ENCODE data around the gene CNOT1. TPM values are rescaled to one million over a fixed set of nuclear protein-coding genes. Genes with fewer than 3 reads are reported as not detected.
A peak's percentile ranks its signal among the peaks of the same experiment; 100 is the strongest.

CNOT1 gene
- total RNA-seq, 4 donors from 2014 or later: 122 to 257 (median 178) TPM

DNA sequence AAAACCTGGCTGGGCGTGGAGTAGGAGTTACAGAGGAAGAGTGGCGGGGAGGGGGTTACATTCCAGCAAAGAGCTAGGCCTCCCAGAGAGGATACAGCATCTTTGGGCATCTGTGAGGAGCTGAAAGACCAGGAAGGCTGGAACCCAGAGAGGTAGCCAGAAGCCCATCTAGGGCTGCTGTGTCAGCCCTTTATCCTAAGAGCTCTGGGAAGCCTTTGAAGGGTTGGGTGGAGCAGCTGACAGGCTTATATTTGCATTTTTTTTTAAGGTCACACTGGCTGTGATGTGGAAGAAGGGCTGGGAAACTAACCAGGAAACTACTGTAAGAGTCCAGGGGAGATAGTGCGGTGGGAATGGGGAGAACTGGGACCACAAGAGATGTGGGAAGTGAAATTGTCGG is 6.8 kb upstream of the CNOT1 start:
- H3K36me3 ChIP-seq: no peaks in the 10 kb centered on the region
- in situ Hi-C loops (cut with MboI; ENCODE audit: low pct_ligation_motif_present in 1 of 4, low pct_unique_long_range_greater_than_20kb in 1 of 4, low sequenced_read_pairs in 3 of 4) (no loop called here), intact Hi-C loops (cut with DNase I; ENCODE audit: low total_unique reads) (no loop called here)
- 87 to 88% methylated on average over 4 of the region's 4 CpGs for WGBS, 2 donors (ENCODE audit: low coverage in 1 of 2)
- no peaks in the 10 kb centered on the region for H3K9me3 ChIP-seq
- H3K4me3 ChIP-seq: no peak overlapping the region
- no peak for DNase-seq
- H3K27ac ChIP-seq: no peak overlapping the region
- peaks cover 0 to 11% (median 3%) of the 10 kb centered on the region in 4 donors for H3K4me1 ChIP-seq
- TF ChIP-seq POLR2A (IDR thresholded peaks at IDR 0.05) (no peak), EP300 (IDR thresholded peaks at IDR 0.05; ENCODE audit: low read depth) (no peak), POLR2AphosphoS5 (IDR thresholded peaks at IDR 0.05) (no peak)
- TF ChIP-seq, protein P1, sequence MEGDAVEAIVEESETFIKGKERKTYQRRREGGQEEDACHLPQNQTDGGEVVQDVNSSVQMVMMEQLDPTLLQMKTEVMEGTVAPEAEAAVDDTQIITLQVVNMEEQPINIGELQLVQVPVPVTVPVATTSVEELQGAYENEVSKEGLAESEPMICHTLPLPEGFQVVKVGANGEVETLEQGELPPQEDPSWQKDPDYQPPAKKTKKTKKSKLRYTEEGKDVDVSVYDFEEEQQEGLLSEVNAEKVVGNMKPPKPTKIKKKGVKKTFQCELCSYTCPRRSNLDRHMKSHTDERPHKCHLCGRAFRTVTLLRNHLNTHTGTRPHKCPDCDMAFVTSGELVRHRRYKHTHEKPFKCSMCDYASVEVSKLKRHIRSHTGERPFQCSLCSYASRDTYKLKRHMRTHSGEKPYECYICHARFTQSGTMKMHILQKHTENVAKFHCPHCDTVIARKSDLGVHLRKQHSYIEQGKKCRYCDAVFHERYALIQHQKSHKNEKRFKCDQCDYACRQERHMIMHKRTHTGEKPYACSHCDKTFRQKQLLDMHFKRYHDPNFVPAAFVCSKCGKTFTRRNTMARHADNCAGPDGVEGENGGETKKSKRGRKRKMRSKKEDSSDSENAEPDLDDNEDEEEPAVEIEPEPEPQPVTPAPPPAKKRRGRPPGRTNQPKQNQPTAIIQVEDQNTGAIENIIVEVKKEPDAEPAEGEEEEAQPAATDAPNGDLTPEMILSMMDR (IDR thresholded peaks at IDR 0.05): no peak
- no peaks in the 10 kb centered on the region for H3K27me3 ChIP-seq

DNA sequence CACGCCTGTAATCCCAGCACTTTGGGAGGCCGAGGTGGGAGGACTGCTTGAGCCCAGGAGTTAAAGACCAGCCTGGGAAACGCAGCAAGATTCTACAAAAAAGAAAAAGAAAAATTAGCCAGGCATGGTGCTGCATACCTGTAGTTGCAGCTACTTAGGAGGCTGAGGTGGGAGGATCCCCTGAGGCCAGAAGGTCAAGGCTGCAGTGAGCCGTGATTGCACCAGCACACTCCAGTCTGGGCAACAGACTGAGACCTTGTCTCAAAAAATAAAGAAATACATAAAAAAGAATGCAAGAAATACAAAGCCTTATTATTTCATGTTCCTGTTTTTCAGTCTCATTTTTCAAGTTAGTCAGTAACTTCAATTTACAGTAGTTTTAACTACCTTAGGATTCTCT is 5.9 kb upstream of the CNOT1 start:
- no peak overlapping the region for H3K27ac ChIP-seq
- no peak for DNase-seq
- H3K4me1 ChIP-seq: peaks cover 0 to 14% (median 3%) of the 10 kb centered on the region in 4 donors
- in situ Hi-C loops (cut with MboI; ENCODE audit: low pct_ligation_motif_present in 1 of 4, low pct_unique_long_range_greater_than_20kb in 1 of 4, low sequenced_read_pairs in 3 of 4): no loop called here
- H3K27me3 ChIP-seq: no peaks in the 10 kb centered on the region
- 87 to 92% methylated on average over 4 of the region's 4 CpGs for WGBS, 2 donors (ENCODE audit: low coverage in 1 of 2)
- no peaks in the 10 kb centered on the region for H3K36me3 ChIP-seq
- intact Hi-C loops (cut with DNase I; ENCODE audit: low total_unique reads): no loop called here
- no peaks in the 10 kb centered on the region for H3K9me3 ChIP-seq
- TF ChIP-seq, protein P1 (IDR thresholded peaks at IDR 0.05): no peak
- TF ChIP-seq EP300 (IDR thresholded peaks at IDR 0.05; ENCODE audit: low read depth): no peak
- TF ChIP-seq POLR2AphosphoS5 (IDR thresholded peaks at IDR 0.05): no peak
- TF ChIP-seq POLR2A (IDR thresholded peaks at IDR 0.05): no peak
- no peak overlapping the region for H3K4me3 ChIP-seq

DNA sequence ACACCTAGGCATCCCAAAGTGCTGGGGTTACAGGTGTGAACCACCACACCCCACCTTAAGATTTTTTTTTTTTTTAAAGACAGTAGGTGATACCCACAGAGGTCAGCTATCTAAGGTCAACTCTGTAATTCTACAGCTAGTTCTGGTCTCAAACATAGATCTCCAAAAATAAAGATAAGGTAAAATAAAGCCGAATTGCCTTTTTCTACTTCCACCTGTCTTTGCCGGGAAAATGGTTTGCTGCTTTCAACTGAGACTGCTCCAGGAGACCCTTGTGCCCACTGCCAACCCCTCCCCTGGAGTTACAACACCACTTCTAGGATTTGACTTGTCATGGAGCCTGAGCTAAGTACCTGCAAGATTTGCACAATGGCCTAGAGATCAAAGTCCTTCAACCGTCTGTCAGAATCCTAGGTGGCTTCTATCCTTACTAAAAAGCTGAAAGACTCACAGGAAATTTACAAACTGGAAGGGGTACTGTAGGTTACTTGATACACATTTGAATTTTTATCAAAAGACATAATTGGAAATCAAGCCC is 4.7 kb upstream of the CNOT1 start:
- in situ Hi-C loops (cut with MboI; ENCODE audit: low pct_ligation_motif_present in 1 of 4, low pct_unique_long_range_greater_than_20kb in 1 of 4, low sequenced_read_pairs in 3 of 4) (no loop called here), intact Hi-C loops (cut with DNase I; ENCODE audit: low total_unique reads) (no loop called here)
- H3K4me1 ChIP-seq: peaks cover 0 to 14% (median 3%) of the 10 kb centered on the region in 4 donors
- TF ChIP-seq, protein P1 (IDR thresholded peaks at IDR 0.05): no peak
- TF ChIP-seq POLR2A (IDR thresholded peaks at IDR 0.05) (no peak), EP300 (IDR thresholded peaks at IDR 0.05; ENCODE audit: low read depth) (no peak), POLR2AphosphoS5 (IDR thresholded peaks at IDR 0.05) (no peak)
- no peaks in the 10 kb centered on the region for H3K27me3 ChIP-seq
- no peak for DNase-seq
- H3K36me3 ChIP-seq: no peaks in the 10 kb centered on the region
- no peak overlapping the region for H3K4me3 ChIP-seq
- WGBS, 2 donors (ENCODE audit: low coverage in 1 of 2): 30 to 53% methylated on average over 1 to 3 of the region's 3 CpGs
- H3K9me3 ChIP-seq: no peaks in the 10 kb centered on the region
- peak overlapping the region in 2 of 4 donors; percentile 6 to 18 for H3K27ac ChIP-seq

DNA sequence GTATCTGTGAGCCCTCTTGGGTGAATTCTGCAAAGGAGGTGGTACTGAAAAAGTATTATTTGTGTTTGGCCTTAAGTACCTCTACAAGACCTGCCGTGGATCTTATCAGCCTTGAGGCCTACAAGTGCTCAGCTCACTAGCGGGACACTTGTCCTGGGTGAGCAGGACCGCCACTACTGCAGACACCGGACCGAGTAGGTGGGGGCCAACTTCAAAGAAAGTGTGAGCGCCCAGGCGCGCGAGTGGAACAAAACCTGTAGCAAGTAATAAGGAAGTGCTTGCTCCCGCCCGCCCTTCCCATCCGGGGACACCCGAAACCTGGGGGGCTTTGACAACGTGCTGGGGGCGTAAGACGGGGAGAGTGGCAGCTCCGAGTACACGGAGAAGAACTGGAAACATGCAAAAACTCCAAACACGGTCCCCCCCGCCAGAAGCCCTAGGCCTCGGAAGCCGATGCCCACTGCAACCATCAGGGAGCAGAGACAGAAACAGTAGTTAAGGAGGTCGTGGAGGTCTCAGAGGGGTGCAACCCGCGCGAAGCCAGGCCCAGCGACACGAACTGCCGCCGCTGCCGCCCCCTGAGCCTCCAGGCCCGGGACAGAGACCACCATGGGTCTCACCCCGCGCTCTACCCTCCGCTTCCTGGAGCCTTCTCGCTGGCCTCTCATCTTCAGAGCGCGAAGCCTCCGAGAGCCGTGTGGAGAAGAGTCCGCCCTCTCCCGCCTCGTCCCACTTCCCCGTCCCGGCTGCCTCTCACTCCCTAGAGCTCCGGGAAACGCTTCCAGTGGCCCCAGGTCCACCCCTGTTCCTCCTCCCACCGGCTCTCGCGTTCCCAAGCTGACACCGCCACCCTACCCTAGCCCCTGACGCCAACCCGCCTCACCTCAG is 537 bp downstream of the CNOT1 start:
- intact Hi-C loops (cut with DNase I; ENCODE audit: low total_unique reads): no loop called here
- peaks cover 6 to 28% (median 14%) of the 10 kb centered on the region in 4 donors for H3K4me1 ChIP-seq
- in situ Hi-C loops (cut with MboI; ENCODE audit: low pct_ligation_motif_present in 1 of 4, low pct_unique_long_range_greater_than_20kb in 1 of 4, low sequenced_read_pairs in 3 of 4): no loop called here
- H3K27ac ChIP-seq: peak overlapping the region; percentile 96 to 100 (median 98)
- peaks cover 0 to 5% (median 2%) of the 10 kb centered on the region in 4 donors for H3K36me3 ChIP-seq
- H3K9me3 ChIP-seq: no peaks in the 10 kb centered on the region
- DNase-seq: peak; percentile 77
- WGBS, 2 donors (ENCODE audit: low coverage in 1 of 2): 0% methylated on average over 49 of the region's 53 CpGs; no CpG with 5 or more reads in 1 of the 2 donors
- TF ChIP-seq EP300 (IDR thresholded peaks at IDR 0.05; ENCODE audit: low read depth): no peak
- no peaks in the 10 kb centered on the region for H3K27me3 ChIP-seq
- H3K4me3 ChIP-seq: peak overlapping the region; percentile 84 to 99 (median 91)

All from transverse colon (tissue), 4 donors.